ENCODE results near the gene SPINK13.
"Not testable (repeated sequence)": the region's sequence is repeated elsewhere in the genome, so short reads cannot be mapped to it uniquely, and the experiment has no call there.

The SPINK13 gene, protein sequence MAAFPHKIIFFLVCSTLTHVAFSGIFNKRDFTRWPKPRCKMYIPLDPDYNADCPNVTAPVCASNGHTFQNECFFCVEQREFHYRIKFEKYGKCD

DNA sequence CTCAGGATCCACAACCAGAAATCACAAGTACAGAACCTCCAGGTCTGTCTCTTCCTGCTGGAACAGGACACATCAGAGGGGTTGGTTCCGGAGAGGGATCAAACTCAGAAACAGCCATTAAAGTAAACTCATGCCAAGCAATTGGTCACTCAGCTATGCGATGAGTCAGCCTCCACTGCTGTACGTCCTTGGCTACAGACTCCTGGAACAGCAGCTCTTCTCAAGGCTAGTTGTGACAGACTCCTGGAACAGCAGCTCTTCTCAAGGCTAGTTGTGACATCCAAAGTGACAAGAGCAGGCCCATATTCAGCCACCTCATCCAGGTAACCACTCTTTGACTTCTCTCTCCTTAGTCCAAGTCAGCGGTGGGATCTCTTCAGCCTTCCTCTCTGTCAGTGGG is at the start of gene SPINK13:
Gene SPINK13, plus strand, starts transcription at position 229 of the 400 bp plus-strand sequence. CDS start 1,279 bp downstream, outside the sequence.
- no peak for DNase-seq

DNA sequence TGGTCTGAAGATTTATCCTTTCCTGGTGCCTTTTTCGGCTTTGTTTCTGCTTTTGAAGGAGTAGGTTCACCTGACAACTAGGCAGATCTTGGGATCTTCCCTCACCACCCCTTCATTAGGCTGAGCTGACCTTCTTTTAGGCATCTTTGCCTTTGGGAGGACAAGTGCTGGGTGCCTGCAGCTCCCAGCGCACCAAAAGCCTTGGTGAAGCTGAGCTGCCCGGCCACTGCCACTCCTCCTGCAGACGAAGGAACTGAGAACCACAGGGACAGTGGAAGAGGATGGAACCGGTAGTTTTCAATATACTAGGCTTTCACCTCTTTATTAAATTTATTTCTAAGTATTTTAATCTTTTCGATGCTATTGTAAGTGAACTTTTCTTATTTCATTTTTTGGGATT is 47.1 kb upstream of the SPINK13 start:
- DNase-seq = no peak

DNA sequence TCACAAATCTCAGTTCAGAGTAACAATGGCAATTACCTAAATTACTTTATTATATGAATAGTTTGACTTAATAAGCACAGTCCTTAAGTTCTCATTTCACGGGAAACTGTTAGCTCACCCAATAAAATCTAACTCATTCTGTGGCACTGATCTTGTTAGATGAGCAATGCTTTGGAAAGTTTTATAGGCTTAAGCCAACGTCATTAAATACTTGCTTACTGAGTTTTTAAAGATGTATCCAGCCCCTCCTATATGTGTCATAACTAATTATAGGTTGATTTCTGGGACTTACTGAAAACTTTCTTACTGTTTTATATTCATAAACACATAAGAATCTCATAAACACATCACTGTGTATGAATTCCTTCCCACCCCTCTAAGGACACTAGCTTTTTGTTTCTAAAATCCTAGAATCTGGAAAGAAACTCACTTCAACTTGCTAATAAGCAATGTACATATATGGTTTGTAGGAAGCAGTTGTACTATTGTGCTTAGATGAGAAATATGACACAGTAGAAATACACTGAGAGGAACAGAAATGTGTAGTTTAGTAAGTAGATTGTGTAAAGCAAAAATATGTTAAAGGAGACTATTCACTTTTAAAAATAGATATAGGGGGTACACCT is 44.4 kb upstream of the SPINK13 start:
- no peak for DNase-seq

DNA sequence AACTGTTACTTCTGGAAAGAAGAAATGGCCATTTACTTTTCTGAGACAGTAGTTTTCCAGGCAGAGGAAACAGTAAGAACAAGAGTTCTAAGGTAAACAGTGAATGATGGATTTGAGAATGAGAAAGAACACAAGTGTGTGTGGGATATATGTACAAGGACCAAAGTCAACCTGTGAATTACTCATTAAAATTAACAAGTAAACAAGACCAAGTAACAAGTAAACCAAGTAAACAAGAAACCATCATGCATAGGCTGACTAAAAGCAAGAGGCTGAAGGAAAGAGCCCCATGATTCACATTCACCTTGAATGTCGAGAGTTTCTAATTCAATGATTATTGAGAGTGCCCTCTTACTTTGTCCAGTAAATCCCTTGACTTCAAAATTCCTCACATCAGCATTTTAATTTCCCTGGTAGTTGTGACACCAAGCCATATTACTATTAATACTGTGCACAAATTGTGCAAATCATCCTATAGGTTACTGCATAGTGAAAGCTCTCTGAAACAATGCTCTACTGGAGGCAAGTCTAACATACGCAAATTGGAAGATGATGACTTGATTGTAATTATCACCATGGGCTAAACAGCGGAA is 40.1 kb upstream of the SPINK13 start:
- DNase-seq = no peak

DNA sequence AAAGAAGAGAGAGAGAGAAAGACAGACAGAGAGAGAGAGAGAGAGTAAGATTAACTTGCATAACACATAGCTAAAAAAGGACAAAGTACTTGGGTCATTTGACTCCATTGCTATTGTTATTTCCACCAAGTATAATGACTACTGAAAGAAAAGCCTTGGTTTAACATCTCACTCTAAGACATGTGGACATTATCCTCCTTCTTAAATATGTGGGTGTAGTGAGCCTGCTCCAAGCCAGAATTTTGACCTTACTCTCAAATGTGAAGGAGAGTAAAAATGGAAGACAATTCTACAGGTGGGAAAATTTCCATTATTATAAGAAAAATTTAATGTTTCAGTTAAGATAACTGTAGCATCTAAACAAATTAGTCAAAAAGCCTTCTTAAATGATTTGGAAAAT is 38.8 kb upstream of the SPINK13 start:
- no peak for DNase-seq

DNA sequence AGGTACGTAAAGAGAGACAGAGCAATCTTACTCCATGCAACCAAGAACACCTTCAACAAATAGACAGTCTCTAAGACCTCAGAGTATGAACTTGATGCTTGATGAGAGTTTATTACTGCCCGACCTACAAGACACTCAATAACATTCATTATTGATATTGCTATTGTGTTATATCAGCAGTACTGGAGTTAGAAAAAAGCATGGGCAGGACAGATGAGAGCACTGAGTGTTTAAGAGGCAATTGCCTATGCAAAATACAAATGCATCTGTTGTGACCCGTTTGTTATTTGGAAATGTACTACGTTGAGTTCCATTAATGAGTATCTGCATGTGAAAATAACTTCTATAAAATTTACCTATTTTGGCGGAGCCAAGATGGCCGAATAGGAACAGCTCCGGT is 38.4 kb upstream of the SPINK13 start:
- peak; percentile 30 for DNase-seq

DNA sequence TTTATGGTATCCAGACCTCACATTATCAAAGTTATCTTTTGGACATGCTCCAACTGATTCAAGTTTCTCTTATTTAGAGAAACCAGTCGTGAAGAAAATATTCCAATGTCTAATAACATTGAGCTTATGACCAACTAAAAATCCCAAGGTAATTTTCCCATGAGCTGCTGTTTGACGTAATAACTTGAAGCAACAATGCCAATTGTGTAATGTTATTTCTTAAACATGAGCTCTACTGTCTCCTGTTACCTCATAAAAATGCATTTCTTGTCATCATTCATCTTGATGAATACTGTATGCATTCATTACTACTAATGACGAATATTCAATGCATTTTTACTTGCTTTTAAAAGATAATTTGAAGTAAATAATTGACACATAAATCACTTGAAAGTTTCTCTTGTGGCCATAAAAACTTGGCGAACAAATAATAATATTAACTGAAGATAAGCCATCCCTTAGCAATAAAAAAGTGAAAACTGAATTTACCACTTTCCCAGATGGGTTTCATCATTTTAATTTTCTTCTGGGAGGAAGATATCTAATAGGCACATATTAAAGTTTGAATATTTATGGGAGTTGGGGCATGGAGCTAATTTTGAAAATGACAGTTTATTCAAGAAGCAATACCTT is 30.7 kb upstream of the SPINK13 start:
- DNase-seq = no peak

DNA sequence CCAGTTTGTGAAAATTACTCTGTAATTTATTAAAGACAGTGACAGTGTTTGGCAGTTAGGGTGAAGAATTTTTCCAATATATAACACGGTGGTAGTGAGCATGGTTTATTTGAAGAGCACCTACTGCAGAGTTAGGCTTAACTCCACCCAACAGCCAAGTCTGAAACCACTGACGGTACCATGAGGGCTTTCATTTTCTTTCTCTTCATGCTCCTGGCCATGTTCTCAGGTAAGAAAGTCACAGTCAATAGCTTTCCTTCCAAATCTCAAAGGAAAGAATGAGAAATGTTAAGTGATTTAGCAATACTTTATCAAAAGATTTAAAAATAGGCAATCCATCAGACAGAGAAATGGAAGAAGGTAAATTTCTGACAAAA is 30.2 kb upstream of the SPINK13 start, which contains the start of gene MARCOL:
Gene MARCOL, plus strand, starts transcription at position 108 of the 377 bp plus-strand sequence. Its CDS starts 73 bp downstream, at position 181.
- DNase-seq = no peak

DNA sequence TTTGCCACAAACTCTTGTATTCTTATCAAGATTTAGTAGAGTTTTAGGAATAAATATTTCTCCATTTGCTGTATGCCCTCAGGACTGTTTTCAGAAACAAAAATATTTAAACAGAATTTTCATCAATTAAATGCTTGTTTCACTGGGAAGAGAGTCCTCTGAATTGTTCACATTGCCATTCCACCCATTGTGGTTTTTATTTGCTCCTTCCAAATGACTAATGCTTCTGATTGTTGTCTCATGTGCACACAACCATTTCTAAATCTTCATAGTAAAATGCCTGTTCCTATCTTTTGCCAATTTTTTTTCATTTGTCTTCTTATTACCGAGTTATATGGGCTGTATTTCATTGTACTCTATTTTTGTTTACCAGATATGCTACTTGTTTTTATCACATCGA is 19.7 kb upstream of the SPINK13 start:
- DNase-seq = no peak

DNA sequence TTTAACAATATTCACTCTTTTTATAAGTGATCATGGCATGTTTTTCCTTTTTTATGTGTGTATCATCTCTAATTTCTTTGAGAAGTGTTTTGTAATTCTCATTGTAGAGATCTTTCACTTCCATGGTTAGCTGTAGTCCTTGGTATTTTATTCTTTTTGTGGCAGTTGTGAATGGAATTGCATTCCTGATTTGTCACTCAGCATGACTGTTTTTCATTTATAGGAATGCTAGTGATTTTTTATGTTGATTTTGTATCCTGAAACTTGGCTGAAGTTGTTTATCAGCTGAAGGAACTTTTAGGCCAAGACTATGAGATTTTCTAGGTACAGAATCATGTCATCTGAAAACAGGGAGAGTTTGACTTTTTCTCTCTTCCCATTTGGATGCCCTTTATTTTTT is 13.1 kb upstream of the SPINK13 start:
- no peak for DNase-seq

DNA sequence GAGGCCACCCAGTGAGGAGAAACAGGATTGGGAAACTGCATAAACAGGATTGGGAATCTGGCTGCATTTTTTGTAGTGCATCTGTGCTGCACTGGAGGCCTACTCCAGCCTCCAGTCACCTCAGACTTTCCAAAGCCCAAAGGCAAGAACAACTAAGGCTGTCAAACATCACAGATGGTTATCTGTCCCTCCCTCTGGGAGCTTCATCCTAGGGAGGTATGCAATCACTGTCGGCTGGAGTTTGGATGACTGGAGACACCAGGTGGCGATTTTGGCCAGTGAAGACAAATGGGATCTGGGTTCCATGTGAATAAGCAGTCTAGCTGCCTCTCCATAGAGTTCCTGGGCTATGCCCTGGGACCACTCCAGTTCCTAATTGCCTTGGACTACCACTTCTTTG is 9.3 kb upstream of the SPINK13 start:
- DNase-seq = no peak

DNA sequence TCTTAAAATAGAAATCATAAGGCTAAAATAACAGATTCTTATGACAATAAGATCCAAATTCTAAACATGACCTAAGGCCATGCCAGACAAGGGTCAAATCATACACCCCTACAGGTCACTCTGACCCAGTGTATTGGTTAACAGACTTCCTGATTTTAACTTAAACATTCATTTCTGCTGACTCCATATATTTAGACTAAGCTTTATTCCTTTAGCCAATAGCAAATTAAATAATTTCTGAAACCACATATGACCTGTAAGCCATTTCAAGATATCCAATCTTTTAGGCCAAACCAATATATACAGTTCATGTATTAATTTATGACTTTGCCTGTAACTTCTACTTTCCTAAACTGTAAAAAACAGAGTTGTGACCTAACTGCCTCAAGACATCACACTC is 7.4 kb upstream of the SPINK13 start:
- DNase-seq = no peak

DNA sequence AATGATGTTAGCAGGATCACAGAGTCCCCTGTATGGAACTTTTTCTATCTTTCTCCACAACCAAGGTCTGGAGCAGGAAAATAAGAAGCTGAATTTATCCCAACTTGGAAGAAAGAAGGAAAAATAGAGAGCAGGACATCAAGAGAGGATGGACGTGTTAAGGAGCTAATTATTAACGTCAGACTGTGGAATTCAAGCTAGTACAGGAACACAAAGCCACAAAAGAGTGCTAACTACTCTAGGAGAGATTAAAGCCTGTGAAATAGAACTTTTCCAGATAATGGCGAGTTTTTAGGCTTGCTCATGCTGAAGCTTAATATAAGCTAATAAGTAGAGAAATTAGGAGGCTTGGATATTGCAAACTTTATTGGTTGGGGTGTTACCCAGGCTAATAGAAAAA is 632 bp upstream of the SPINK13 start:
- DNase-seq = no peak

DNA sequence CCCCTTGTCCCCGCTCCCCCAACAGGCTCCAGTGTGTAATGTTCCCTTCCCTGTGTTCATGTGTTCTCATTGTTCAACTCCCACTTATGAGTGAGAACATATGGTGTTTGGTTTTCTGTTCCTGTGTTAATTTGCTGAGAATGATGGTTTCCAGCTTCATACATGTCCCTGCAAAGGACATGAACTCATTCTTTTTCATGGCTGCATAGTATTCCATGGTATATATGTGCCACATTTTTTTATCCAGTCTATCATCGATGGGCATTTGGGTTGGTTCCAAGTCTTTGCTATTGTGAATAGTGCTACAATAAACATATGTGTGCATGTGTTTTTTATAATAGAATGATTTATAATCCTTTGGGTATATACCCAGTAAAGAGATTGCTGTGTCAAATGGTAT is 6.5 kb downstream of the SPINK13 start:
- DNase-seq = not testable (repeated sequence)

DNA sequence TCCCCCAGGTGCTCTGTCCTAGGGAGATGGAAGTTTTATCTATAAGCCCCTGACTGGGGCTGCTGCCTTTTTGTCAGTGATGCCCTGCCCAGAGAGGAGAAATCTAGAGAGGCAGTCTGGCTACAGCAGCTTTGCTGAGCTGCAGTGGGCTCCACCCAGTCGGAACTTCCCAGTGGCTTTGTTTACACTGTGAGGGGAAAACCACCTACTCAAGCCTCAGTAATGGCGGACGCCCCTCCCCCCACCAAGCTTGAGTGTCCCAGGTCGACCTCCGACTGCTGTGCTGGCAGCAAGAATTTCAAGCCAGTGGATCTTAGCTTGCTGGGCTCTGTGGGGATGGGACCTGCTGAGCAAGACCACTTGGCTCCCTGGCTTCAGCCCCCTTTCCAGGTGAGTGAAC is 12.3 kb downstream of the SPINK13 start:
- DNase-seq = not testable (repeated sequence)

DNA sequence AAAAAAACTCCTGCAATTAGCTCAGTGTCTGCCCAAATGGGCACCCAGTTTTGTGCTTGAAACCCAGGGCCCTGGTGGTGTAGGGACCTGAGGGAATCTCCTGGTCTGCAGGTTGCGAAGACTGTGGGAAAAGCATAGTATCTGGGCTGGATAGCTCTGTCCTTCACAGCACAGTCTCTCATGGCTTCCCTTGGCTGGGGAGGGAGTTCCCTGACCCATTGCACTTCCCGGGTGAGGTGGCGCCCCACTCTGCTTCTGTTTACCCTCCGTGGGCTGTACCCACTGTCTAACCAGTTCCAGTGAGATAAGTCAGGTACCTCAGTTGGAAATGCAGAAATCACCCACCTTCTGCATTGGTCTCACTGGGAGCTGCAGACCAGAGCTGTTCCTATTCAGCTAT is 12.7 kb downstream of the SPINK13 start:
- not testable (repeated sequence) for DNase-seq

DNA sequence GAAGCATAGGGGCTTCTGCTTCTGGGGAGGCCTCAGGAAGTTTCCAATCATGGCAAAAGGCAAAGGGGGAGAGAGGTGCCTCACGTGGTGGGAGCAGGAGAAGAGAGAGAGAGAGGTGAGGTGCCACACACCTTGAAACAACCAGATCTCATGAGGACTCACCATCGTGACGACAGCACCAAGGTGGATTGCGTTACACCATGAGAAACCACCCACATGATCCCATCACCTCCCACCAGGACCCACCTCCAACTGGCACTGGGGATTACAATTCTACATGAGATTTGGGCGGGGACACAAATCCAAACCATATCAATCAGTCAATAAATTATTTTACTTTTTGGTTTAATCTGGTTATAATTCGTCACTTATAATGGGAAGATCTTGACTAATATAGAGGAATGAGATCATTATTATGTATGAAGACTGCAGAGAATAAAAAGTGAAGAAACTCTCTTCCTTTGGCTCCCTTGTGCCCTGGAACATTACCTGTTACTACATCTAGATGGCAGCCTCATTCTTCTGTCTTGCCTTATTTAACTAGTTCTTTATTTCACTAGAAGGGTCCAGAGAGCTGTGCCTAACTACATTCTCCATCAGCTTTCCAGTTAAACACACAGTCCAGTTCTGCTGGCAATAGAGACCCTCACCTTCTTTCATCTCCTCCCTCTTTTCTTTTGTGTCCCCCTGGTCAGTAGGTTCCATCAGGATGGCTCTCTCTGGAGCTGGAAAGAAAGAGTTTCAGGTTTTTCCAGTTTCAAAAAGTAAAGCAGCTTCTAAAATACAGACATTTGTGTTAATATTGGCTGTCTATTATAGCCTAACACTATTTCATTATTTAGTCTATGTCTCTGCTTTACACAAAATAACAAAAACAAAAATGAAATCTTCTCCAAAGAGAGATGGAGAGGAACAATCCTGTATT is 21.9 kb downstream of the SPINK13 start:
- DNase-seq = peak; percentile 6

DNA sequence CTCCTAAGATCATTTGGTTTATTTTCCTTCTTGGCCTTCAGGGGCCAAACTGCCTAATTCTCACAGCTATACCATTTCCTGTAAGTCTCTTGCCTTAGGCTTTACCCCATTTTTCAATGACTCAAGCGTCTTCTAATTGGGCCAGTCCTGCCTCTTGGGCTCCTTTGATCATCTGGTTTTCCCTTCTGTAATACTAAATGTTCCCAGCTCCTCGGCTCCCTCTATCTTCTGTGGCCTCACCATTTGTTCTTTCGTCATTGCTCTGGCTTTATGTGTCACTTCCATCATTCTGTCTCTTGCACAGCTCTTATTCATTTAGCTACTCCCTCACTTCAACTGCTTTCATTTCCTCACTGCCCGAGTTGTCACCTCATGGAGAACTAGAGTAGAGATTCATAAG is 29.1 kb downstream of the SPINK13 start:
- no peak for DNase-seq

DNA sequence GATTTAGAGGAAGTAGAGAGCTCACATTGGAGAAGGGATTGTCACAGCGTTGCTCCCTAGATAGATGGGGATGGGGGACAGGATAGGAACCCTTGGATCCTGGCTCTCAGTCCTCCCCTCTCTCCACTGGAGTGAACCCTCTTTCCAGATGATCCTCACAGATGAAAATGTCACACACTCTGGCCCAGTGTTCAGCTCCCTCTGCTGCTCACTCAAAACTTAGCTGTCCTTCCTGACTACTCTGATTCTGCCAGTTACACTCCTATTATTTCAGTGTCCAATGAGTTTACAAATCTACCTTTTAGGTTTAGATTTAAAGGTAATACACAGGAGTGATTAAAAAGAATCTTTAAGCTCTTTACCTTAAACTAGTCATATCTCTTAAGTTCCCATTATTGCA is 37.9 kb downstream of the SPINK13 start:
- no peak for DNase-seq

DNA sequence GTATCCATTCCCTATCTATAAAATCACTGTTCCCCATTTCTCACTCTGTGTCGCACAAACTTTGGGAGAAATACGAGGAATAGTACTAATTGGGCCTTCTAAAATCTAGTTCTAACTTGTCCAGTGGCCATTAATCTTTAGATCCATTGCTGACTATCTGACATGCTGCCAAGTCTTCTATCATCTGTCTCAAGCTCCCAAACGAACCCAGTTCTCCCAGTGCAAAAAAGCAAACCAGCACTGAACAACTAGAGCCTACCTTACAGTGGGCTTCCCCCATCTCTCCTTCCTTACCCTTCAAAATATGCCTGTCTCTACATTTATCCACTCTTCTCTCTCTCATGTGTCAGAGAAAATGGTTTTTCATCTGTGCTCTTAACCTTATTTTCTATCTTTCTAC is 40.4 kb downstream of the SPINK13 start:
- DNase-seq = no peak

DNA sequence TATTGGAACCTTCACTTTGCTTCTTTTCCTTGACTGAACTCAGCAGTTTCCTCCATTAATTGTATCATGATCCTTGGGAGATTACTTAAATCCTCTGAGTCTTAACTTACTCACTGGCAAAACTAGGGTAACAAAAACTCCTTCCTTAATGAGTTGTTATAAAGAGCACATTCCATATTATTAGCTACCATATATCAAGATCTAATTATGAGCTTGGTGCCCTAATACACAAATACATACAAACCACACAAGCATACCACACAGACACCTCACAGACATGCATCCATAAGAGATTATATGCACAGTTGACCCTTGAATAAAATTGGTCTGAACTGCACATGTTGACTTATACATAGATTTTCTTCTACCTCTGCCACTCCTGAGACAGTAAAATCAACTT is 41.2 kb downstream of the SPINK13 start:
- DNase-seq = no peak

DNA sequence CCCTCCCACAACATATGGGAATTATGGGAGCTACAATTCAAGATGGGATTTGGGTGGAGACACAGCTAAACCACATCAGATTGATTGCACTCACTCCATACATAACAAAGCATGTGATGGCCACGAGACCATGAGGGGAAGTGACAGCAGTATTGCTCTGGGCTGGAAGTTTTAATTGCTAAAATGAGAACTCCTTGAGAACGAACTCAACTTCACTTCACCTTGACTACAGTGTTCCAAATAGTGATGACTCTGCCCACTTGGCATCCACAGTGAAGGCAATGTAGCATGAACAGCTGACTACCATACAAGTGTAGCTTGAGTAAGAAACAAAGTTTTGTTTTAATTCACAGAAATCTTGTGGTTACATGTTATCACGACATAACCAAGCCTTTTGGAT is 42.9 kb downstream of the SPINK13 start:
- no peak for DNase-seq

DNA sequence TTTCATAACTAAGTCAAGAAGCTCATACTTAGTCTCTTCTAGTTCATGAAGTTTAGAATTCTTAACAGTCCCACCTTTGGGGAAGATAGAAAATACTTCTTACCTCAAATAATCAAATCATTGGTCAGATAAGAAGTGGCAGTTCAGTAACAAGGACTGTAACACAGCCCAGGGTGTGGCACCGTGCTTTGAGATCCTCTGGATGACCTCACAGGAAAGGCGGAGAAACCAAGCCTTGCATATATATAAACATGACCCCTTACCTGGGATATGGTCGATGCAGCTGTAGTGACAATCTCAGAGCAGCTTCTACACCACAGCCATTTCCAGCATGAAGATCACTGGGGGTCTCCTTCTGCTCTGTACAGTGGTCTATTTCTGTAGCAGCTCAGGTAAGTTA is 43.6 kb downstream of the SPINK13 start, which contains the start of gene SPINK7:
Gene SPINK7, plus strand, starts transcription at position 271 of the 400 bp plus-strand sequence. Its CDS starts 61 bp downstream, at position 332.
- DNase-seq = no peak

Measured in NCI-H1105 treated with DMSO at 0.1 percent for 48 hours (cell line).